NOMO-1 treated with DMSO at 0.1 percent for 48 hours (cell line): ENCODE data around the gene RERE.

Experiments
- DNase-seq: peaks from one replicate; lab custom pipeline; 2025; ENCODE audit not compliant: unreplicated experiment; lab: John Stamatoyannopoulos, UW

RERE gene

GRCh38 chr1:8357329-8358101 is 459.9 kb downstream of the RERE start:
- no peak for DNase-seq

- DNase-seq, result no peak
Measured at GRCh38 chr1:8356256-8357209, 460.9 kb downstream of the RERE start.

- no peak for DNase-seq
Measured at GRCh38 chr1:8355439-8356255, 461.8 kb downstream of the RERE start.

- no peak for DNase-seq
Measured at GRCh38 chr1:8354038-8354437, 463.4 kb downstream of the RERE start.

- no peak for DNase-seq
Measured at GRCh38 chr1:8352886-8353785, 464.3 kb downstream of the RERE start.

- no peak for DNase-seq
Measured at GRCh38 chr1:8352471-8352845, 465.0 kb downstream of the RERE start.

- DNase-seq, result no peak
Measured at GRCh38 chr1:8351693-8352470, 465.6 kb downstream of the RERE start.

GRCh38 chr1:8350914-8351684 is 466.3 kb downstream of the RERE start:
- DNase-seq, result no peak

- DNase-seq, result no peak
Measured at GRCh38 chr1:8349961-8350360, 467.5 kb downstream of the RERE start.

GRCh38 chr1:8349473-8349865 is 468.0 kb downstream of the RERE start:
- no peak for DNase-seq

GRCh38 chr1:8348777-8349472 is 468.5 kb downstream of the RERE start:
- DNase-seq, result peak; percentile 46

- no peak for DNase-seq
Measured at GRCh38 chr1:8348047-8348776, 469.2 kb downstream of the RERE start.

GRCh38 chr1:8347635-8348034 is 469.8 kb downstream of the RERE start:
- DNase-seq, result no peak

- no peak for DNase-seq
Measured at GRCh38 chr1:8345621-8346415, 471.6 kb downstream of the RERE start.

- DNase-seq, result no peak
Measured at GRCh38 chr1:8344893-8345507, 472.4 kb downstream of the RERE start.

- DNase-seq, result no peak
Measured at GRCh38 chr1:8343464-8344001, 473.9 kb downstream of the RERE start.
